ENCODE data around the gene SLIT3.

The SLIT3 gene

GRCh38 chr5:169328401-169328800 is 27.5 kb upstream of the SLIT3 start:
- Histone ChIP-seq H3K4me3 (ENCODE audit: low read depth in 1 of 2, low read length in 2 of 2) (no peak overlapping the region), H3K27ac (ENCODE audit: low read length) (no peak overlapping the region)

DNA sequence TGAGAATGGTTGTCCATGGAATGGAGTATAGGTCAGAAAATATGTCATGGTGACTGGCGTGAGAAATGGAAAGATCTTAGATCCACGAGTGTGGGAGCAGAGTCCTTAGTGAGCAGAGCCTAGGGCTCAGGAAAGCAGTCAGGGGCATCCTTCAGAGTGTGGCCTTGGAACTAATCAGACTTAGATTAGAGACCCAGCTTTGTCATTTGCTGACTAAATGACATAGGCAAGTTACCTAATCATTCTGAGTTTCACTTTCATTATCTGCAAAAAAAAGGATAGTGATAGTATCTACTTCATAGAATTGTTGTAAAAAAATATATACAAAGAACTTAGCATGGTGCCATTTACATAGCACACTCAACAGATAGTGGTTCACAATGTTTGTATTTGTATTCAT is 24.3 kb upstream of the SLIT3 start:
- Histone ChIP-seq H3K9me3 (ENCODE audit: control insufficient read depth in 1 of 2, low read length in 2 of 2) (no peaks in the 10 kb centered on the region), H3K27me3 (ENCODE audit: low read depth, low read length) (no peaks in the 10 kb centered on the region), H3K27ac (ENCODE audit: low read length) (no peak overlapping the region), H3K4me1 (ENCODE audit: control insufficient read depth in 1 of 2, insufficient read depth in 2 of 2, low read length in 2 of 2) (no peaks in the 10 kb centered on the region), H3K36me3 (ENCODE audit: control insufficient read depth in 1 of 2, insufficient read depth in 2 of 2, low read length in 2 of 2) (no peaks in the 10 kb centered on the region), H3K4me3 (ENCODE audit: low read depth in 1 of 2, low read length in 2 of 2) (no peak overlapping the region)

More at GRCh38 chr5:169328401-169328800, 27.5 kb upstream of the SLIT3 start:
- Histone ChIP-seq H3K9me3 (ENCODE audit: control insufficient read depth in 1 of 2, low read length in 2 of 2) (no peaks in the 10 kb centered on the region), H3K27me3 (ENCODE audit: low read depth, low read length) (no peaks in the 10 kb centered on the region), H3K4me1 (ENCODE audit: control insufficient read depth in 1 of 2, insufficient read depth in 2 of 2, low read length in 2 of 2) (no peaks in the 10 kb centered on the region), H3K36me3 (ENCODE audit: control insufficient read depth in 1 of 2, insufficient read depth in 2 of 2, low read length in 2 of 2) (no peaks in the 10 kb centered on the region)

GRCh38 chr5:169318556-169318955 is 17.6 kb upstream of the SLIT3 start:
- no peaks in the 10 kb centered on the region for H3K27me3 ChIP-seq (ENCODE audit: low read depth, low read length)
- H3K4me1 ChIP-seq (ENCODE audit: control insufficient read depth in 1 of 2, insufficient read depth in 2 of 2, low read length in 2 of 2) = no peaks in the 10 kb centered on the region
- H3K9me3 ChIP-seq (ENCODE audit: control insufficient read depth in 1 of 2, low read length in 2 of 2) = no peaks in the 10 kb centered on the region
- no peak overlapping the region for H3K4me3 ChIP-seq (ENCODE audit: low read depth in 1 of 2, low read length in 2 of 2)
- no peaks in the 10 kb centered on the region for H3K36me3 ChIP-seq (ENCODE audit: control insufficient read depth in 1 of 2, insufficient read depth in 2 of 2, low read length in 2 of 2)
- no peak overlapping the region for H3K27ac ChIP-seq (ENCODE audit: low read length)

DNA sequence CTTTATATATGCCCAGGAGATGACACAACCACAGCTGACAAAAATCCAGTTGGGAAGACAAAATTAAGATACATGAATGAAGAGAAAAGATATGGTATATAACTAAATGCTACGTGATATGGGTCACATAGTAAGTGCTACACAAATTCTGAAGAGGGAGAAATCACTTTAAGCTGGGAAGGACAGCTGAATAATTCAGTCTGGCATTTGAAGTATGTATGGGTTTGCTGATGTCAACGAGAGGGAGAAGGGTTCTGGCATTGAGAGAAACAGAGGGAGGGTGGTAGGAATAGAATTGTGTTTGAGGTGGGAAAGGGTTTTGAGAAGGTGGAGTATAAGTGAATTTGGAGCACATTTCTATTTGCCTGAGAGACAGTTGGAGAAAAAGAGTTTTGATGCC is 6.7 kb upstream of the SLIT3 start:
- Histone ChIP-seq H3K9me3 (ENCODE audit: control insufficient read depth in 1 of 2, low read length in 2 of 2) (no peaks in the 10 kb centered on the region), H3K27me3 (ENCODE audit: low read depth, low read length) (no peaks in the 10 kb centered on the region), H3K27ac (ENCODE audit: low read length) (no peak overlapping the region), H3K4me1 (ENCODE audit: control insufficient read depth in 1 of 2, insufficient read depth in 2 of 2, low read length in 2 of 2) (no peaks in the 10 kb centered on the region), H3K4me3 (ENCODE audit: low read depth in 1 of 2, low read length in 2 of 2) (no peak overlapping the region), H3K36me3 (ENCODE audit: control insufficient read depth in 1 of 2, insufficient read depth in 2 of 2, low read length in 2 of 2) (no peaks in the 10 kb centered on the region)

DNA sequence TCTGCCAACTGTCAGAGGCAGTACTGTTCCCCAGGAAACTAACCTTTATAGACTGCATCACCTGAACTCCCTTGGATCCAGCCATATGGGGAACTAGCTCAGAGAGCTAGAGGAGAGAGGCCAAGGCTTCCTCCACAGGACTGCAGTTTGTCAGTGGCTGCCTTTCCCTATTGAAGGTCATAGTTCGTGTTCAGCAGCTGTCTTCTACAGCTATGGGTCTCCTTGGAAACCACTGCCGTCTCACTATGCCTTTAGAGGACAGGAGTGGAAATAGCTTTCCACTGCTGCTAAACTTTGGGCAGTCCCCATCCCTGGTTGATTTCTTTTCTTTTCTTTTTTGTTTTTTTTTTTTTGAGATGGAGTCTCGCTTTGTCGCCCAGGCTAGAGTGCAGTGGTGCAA is 4.4 kb upstream of the SLIT3 start:
- H3K36me3 ChIP-seq (ENCODE audit: control insufficient read depth in 1 of 2, insufficient read depth in 2 of 2, low read length in 2 of 2) = no peaks in the 10 kb centered on the region
- no peak overlapping the region for H3K4me3 ChIP-seq (ENCODE audit: low read depth in 1 of 2, low read length in 2 of 2)
- peaks cover 0 to 10% of the 10 kb centered on the region in 2 donors for H3K4me1 ChIP-seq (ENCODE audit: control insufficient read depth in 1 of 2, insufficient read depth in 2 of 2, low read length in 2 of 2)
- H3K27me3 ChIP-seq (ENCODE audit: low read depth, low read length) = no peaks in the 10 kb centered on the region
- H3K9me3 ChIP-seq (ENCODE audit: control insufficient read depth in 1 of 2, low read length in 2 of 2) = no peaks in the 10 kb centered on the region
- H3K27ac ChIP-seq (ENCODE audit: low read length) = no peak overlapping the region

DNA sequence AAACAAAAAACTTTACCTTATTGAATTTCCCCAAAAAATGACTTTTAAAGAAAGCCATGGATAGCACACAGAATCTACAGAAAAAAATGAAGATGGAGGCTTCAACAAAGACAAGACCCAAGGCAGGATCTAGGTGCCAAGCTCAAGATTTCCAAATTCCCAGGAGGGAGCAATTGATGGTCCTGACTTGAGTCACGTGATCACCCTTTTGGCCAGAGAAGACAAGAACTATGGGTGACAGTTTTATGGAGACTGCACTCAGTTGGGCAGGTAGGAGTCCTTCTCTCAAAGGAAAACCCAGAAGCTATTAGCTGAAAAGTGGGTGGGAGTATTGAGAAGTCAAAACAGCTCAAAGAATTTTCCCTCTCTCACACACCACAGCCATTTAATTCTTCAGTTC is 3.2 kb upstream of the SLIT3 start:
- H3K36me3 ChIP-seq (ENCODE audit: control insufficient read depth in 1 of 2, insufficient read depth in 2 of 2, low read length in 2 of 2) = no peaks in the 10 kb centered on the region
- no peaks in the 10 kb centered on the region for H3K27me3 ChIP-seq (ENCODE audit: low read depth, low read length)
- no peaks in the 10 kb centered on the region for H3K9me3 ChIP-seq (ENCODE audit: control insufficient read depth in 1 of 2, low read length in 2 of 2)
- H3K4me3 ChIP-seq (ENCODE audit: low read depth in 1 of 2, low read length in 2 of 2) = no peak overlapping the region
- H3K27ac ChIP-seq (ENCODE audit: low read length) = no peak overlapping the region
- H3K4me1 ChIP-seq (ENCODE audit: control insufficient read depth in 1 of 2, insufficient read depth in 2 of 2, low read length in 2 of 2) = peaks cover 0 to 10% of the 10 kb centered on the region in 2 donors

GRCh38 chr5:169303119-169303515 is 2.2 kb upstream of the SLIT3 start:
- H3K27me3 ChIP-seq (ENCODE audit: low read depth, low read length) = no peaks in the 10 kb centered on the region
- no peaks in the 10 kb centered on the region for H3K9me3 ChIP-seq (ENCODE audit: control insufficient read depth in 1 of 2, low read length in 2 of 2)
- no peak overlapping the region for H3K27ac ChIP-seq (ENCODE audit: low read length)
- peaks cover 4 to 12% of the 10 kb centered on the region in 2 donors for H3K4me1 ChIP-seq (ENCODE audit: control insufficient read depth in 1 of 2, insufficient read depth in 2 of 2, low read length in 2 of 2)
- H3K4me3 ChIP-seq (ENCODE audit: low read depth in 1 of 2, low read length in 2 of 2) = no peak overlapping the region
- H3K36me3 ChIP-seq (ENCODE audit: control insufficient read depth in 1 of 2, insufficient read depth in 2 of 2, low read length in 2 of 2) = no peaks in the 10 kb centered on the region

DNA sequence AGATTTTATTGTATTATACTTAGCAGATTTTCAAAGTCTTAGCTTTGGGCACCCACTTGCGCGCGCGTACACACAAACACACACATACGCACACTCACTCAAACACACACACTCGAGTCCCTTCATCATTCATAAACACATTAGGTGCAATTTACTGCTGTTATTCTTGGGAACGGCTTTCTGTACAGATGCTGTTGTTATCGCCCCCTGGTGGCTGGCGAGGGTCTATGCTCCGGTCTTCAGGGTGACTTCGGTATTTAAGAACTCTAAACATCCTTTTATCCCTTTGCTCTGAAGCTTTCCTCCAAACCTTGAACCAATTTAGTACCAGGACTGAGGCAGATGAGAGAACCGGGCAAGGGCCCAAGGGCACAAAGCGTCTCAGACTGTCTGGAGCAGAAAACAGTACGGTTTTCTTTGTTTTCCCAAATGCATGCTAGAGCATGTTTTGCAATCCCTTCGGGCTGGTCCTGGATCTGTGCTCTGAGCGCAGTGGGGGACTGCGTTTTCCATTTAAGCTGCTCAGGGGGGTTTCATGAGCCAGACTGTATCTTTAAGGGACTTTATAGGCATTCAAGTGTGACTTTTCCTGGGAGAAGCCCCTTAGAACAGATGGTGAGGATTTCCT is 1.7 kb upstream of the SLIT3 start:
- H3K27ac ChIP-seq (ENCODE audit: low read length) = no peak overlapping the region
- H3K4me3 ChIP-seq (ENCODE audit: low read depth in 1 of 2, low read length in 2 of 2) = no peak overlapping the region

GRCh38 chr5:169301986-169302385 is 1.0 kb upstream of the SLIT3 start:
- Histone ChIP-seq H3K27me3 (ENCODE audit: low read depth, low read length) (no peaks in the 10 kb centered on the region), H3K27ac (ENCODE audit: low read length) (no peak overlapping the region), H3K36me3 (ENCODE audit: control insufficient read depth in 1 of 2, insufficient read depth in 2 of 2, low read length in 2 of 2) (no peaks in the 10 kb centered on the region), H3K9me3 (ENCODE audit: control insufficient read depth in 1 of 2, low read length in 2 of 2) (no peaks in the 10 kb centered on the region), H3K4me1 (ENCODE audit: control insufficient read depth in 1 of 2, insufficient read depth in 2 of 2, low read length in 2 of 2) (peaks cover 4 to 17% of the 10 kb centered on the region in 2 donors), H3K4me3 (ENCODE audit: low read depth in 1 of 2, low read length in 2 of 2) (peak overlapping the region in 1 of 2 donors; percentile 73)

More for the DNA sequence above, 1.7 kb upstream of the SLIT3 start:
- Histone ChIP-seq H3K27me3 (ENCODE audit: low read depth, low read length) (no peaks in the 10 kb centered on the region), H3K4me1 (ENCODE audit: control insufficient read depth in 1 of 2, insufficient read depth in 2 of 2, low read length in 2 of 2) (peaks cover 4 to 17% of the 10 kb centered on the region in 2 donors), H3K9me3 (ENCODE audit: control insufficient read depth in 1 of 2, low read length in 2 of 2) (no peaks in the 10 kb centered on the region), H3K36me3 (ENCODE audit: control insufficient read depth in 1 of 2, insufficient read depth in 2 of 2, low read length in 2 of 2) (no peaks in the 10 kb centered on the region)

DNA sequence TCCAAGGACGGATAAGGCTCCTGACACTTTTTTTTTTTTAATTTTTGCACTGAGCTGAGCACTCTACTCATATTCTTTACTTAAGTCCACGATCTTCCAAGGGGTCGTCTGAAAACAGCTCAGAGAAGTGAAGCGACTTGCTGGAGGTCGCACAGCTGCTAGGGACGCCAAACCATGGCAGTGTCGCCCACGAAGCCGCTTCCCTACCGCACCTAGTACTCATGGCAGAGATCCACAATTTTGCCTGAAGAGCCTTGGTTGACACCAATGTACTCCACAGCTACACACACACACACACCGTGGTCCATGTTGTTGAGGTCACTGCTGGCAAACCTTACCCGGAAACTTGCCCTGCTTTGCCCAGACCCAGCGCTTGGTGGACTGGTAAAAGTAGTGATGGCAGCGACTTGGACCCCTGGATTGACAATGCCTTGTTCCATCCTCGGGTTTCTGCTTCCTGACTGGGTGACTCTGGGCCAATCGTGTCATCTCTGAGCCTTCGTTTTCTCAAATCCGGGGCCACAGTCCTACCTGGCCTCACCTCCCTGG is 521 bp upstream of the SLIT3 start:
- Histone ChIP-seq H3K4me3 (ENCODE audit: low read depth in 1 of 2, low read length in 2 of 2) (peak overlapping the region; percentile 34 to 73), H3K4me1 (ENCODE audit: control insufficient read depth in 1 of 2, insufficient read depth in 2 of 2, low read length in 2 of 2) (peaks cover 4 to 18% of the 10 kb centered on the region in 2 donors), H3K27ac (ENCODE audit: low read length) (no peak overlapping the region), H3K36me3 (ENCODE audit: control insufficient read depth in 1 of 2, insufficient read depth in 2 of 2, low read length in 2 of 2) (no peaks in the 10 kb centered on the region), H3K9me3 (ENCODE audit: control insufficient read depth in 1 of 2, low read length in 2 of 2) (no peaks in the 10 kb centered on the region), H3K27me3 (ENCODE audit: low read depth, low read length) (no peaks in the 10 kb centered on the region)

- H3K4me1 ChIP-seq (ENCODE audit: control insufficient read depth in 1 of 2, insufficient read depth in 2 of 2, low read length in 2 of 2) = peaks cover 4 to 23% of the 10 kb centered on the region in 2 donors
- H3K9me3 ChIP-seq (ENCODE audit: control insufficient read depth in 1 of 2, low read length in 2 of 2) = no peaks in the 10 kb centered on the region
- no peaks in the 10 kb centered on the region for H3K27me3 ChIP-seq (ENCODE audit: low read depth, low read length)
- no peaks in the 10 kb centered on the region for H3K36me3 ChIP-seq (ENCODE audit: control insufficient read depth in 1 of 2, insufficient read depth in 2 of 2, low read length in 2 of 2)
- peak overlapping the region; percentile 54 to 73 for H3K4me3 ChIP-seq (ENCODE audit: low read depth in 1 of 2, low read length in 2 of 2)
- H3K27ac ChIP-seq (ENCODE audit: low read length) = peak overlapping the region; percentile 34
Measured at GRCh38 chr5:169299663-169300467, 1.1 kb downstream of the SLIT3 start.
